ENCODE data around the gene ARHGEF40. TPM values are rescaled to one million over a fixed set of nuclear protein-coding genes. Genes with fewer than 3 reads are reported as not detected.
A peak's percentile ranks its signal among the peaks of the same experiment; 100 is the strongest.

Gene ARHGEF40
- total and polyA plus RNA-seq, 10 of the 15 experiments (the other 5 are each of a cell fraction or from before 2014, with no cell fraction given) = 0.03 to 0.31 (median 0.08) TPM; not detected in 2

DNA sequence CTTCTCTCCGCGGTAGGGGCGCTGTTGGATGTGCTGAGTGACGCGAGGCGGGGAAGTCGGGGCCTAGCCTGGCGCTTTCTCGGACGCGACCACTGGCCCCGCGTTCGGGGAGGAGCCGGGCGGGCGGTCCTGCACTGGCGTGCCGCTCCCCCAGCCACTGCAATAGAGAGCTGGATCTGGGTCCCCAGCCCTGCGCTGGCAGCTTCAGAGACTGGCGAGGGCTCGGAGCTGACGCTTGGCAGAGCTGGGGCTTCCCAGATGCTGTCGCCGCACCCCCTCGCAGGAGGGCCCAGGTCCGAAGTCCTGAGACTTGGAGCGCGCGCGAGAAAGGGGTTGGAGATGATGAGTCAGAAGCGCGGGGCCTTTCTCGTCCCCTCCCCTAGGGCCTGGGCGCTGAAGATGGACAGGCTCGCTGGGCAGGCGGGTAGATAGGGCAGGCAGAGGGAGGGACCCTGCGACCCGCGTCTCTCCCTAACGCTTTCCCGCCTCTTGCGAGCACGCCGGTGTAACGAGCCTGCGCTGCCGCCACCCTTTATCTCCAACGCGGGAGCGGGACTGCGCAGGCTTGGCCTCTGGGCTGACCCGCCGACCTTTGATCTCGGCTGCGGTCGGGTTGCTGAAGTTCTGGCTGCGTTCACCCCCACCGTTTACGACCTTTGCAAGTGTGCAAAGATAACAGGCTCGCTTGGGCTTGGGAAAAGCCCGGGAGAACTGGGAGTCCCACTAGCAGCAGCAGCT, 33.8 kb downstream of the ARHGEF40 start (continued):
- TF ChIP-seq, protein P1, sequence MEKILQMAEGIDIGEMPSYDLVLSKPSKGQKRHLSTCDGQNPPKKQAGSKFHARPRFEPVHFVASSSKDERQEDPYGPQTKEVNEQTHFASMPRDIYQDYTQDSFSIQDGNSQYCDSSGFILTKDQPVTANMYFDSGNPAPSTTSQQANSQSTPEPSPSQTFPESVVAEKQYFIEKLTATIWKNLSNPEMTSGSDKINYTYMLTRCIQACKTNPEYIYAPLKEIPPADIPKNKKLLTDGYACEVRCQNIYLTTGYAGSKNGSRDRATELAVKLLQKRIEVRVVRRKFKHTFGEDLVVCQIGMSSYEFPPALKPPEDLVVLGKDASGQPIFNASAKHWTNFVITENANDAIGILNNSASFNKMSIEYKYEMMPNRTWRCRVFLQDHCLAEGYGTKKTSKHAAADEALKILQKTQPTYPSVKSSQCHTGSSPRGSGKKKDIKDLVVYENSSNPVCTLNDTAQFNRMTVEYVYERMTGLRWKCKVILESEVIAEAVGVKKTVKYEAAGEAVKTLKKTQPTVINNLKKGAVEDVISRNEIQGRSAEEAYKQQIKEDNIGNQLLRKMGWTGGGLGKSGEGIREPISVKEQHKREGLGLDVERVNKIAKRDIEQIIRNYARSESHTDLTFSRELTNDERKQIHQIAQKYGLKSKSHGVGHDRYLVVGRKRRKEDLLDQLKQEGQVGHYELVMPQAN (conservative IDR thresholded peaks at IDR 0.05) = peak; percentile 72
- TF ChIP-seq RB1 (IDR thresholded peaks at IDR 0.05; ENCODE audit: borderline replicate concordance) = peak; percentile 99; the same call in 1 of the 2 replicates

- ATAC-seq (peak; percentile 67), DNase-seq (ENCODE audit: low read depth, low spot score) (no peak), FAIRE-seq (peak; percentile 56)
- Histone ChIP-seq H3K9me3 (replicated peaks; ENCODE audit: control insufficient read depth, insufficient read depth, low read length) (no peaks in the 10 kb centered on the region), H3K4me2 (ENCODE audit: control insufficient read depth, insufficient read depth) (peak overlapping the region; percentile 89), H3K27ac (ENCODE audit: control insufficient read depth, insufficient read depth) (peak overlapping the region; percentile 92), H3K36me3 (ENCODE audit: control insufficient read depth in 2 of 2, insufficient read depth in 2 of 2, low read length in 1 of 2) (no peaks in the 10 kb centered on the region), H2AFZ (ENCODE audit: control insufficient read depth, low read depth, low read length) (peak overlapping the region; percentile 96), H4K20me1 (ENCODE audit: control insufficient read depth, insufficient read depth) (no peaks in the 10 kb centered on the region), H3K9ac (ENCODE audit: control insufficient read depth, insufficient read depth, low read length) (peak overlapping the region; percentile 93), H3K4me1 (ENCODE audit: control insufficient read depth, insufficient read depth, low read length) (peaks cover 29% of the 10 kb centered on the region), H3K4me3 (peak overlapping the region; percentile 76), H3K79me2 (ENCODE audit: control insufficient read depth, insufficient read depth, low read length) (no peaks in the 10 kb centered on the region; the same call in 1 of the 2 replicates), H3K27me3 (replicated peaks in 1 of 2; ENCODE audit: control insufficient read depth in 2 of 2, insufficient read depth in 2 of 2, low read length in 1 of 2) (no peaks in the 10 kb centered on the region; a peak in 1 of 4 replicates)
- ChIA-PET CTCF (interaction anchor here (0.6 to 10.6 kb wide), 37 partner anchors 10 to 517 kb away, joined by 3 to 253 read pairs (median 5); partner anchors contain the start of genes ARHGEF40, RNASE13 and RNASE6), SMC1A (ENCODE audit: uncharacterized antibody, unreplicated experiment) (interaction anchor here (0.6 to 8.3 kb wide), 19 partner anchors 10 to 452 kb away, joined by 3 to 99 read pairs (median 4); partner anchors contain the start of genes ARHGEF40 and SLC39A2), RAD21 (ENCODE audit: unreplicated experiment) (interaction anchor here (0.7 to 5.4 kb wide), 13 partner anchors 9 to 350 kb away, joined by 3 to 70 read pairs (median 4); partner anchors contain the start of gene ARHGEF40), POLR2A (interaction anchor here (0.7 to 4.1 kb wide), 6 partner anchors 9 to 406 kb away, joined by 3 to 21 read pairs (median 4); partner anchors contain the start of genes ARHGEF40 and METTL3)
- in situ Hi-C loops (cut with MboI) (loop anchor here (5.0 kb wide), 1 partner anchor 87 kb away; no protein-coding TSS in a partner anchor), intact Hi-C loops (cut with micrococcal nuclease; ENCODE audit: unreplicated experiment) (loop anchor here (1.0 to 5.0 kb wide), 2 partner anchors 33 to 762 kb away; partner anchors contain the start of gene PARP2)
- BruUV-seq (replicated peaks) = TSS peak; percentile 97
- WGBS (ENCODE audit: insufficient coverage, insufficient replicate concordance, low lambda C conversion rate, missing lambda C conversion rate) = 13% methylated on average over 8 of the region's 8 CpGs
- TF ChIP-seq SMC3 (IDR thresholded peaks at IDR 0.05; ENCODE audit: borderline replicate concordance, low read length) (peak; percentile 78), TCF3 (IDR thresholded peaks at IDR 0.05; ENCODE audit: borderline replicate concordance, insufficient read depth, low read depth, low read length) (no peak), WRNIP1 (IDR thresholded peaks at IDR 0.05; ENCODE audit: borderline replicate concordance, low read depth, low read length) (0 out of 2 replicates have a peak, but pooled peaks have one; percentile 91), ZNF592 (IDR thresholded peaks at IDR 0.05) (no peak), ZSCAN29 (IDR thresholded peaks at IDR 0.05) (no peak), HDAC2 (IDR thresholded peaks at IDR 0.05) (no peak), ZZZ3 (IDR thresholded peaks at IDR 0.05; ENCODE audit: control insufficient read depth, insufficient read length, low read depth) (no peak), TAF1 (IDR thresholded peaks at IDR 0.05; ENCODE audit: borderline replicate concordance, low read depth, low read length) (no peak), BCL11A (IDR thresholded peaks at IDR 0.05; ENCODE audit: low read depth, low read length) (no peak), NR2C1 (IDR thresholded peaks at IDR 0.05) (no peak)
Measured at GRCh38 chr14:21104448-21105060, 34.5 kb downstream of the ARHGEF40 start.

Data from GM12878 (cell line).